ENCODE data around the gene ACTR8. TPM values are rescaled to one million over a fixed set of nuclear protein-coding genes. Genes with fewer than 3 reads are reported as not detected.

Gene ACTR8
- total and polyA plus RNA-seq, 2 of the 13 experiments (the other 11 are each of a cell fraction or from before 2014, with no cell fraction given): 15.5 to 29.0 TPM

- TF ChIP-seq ZKSCAN5 (CRISPR knock-in tag; IDR thresholded peaks at IDR 0.05) (0 out of 2 replicates have a peak, but pooled peaks have one; percentile 25), ZBTB20 (CRISPR knock-in tag; IDR thresholded peaks at IDR 0.05; ENCODE audit: borderline replicate concordance, low read depth) (peak; percentile 64; the same call in 1 of the 2 replicates), BORCS8-MEF2B (CRISPR knock-in tag; IDR thresholded peaks at IDR 0.05) (no peak; the same call in none of the 2 replicates), IKZF4 (CRISPR knock-in tag; IDR thresholded peaks at IDR 0.05; ENCODE audit: borderline replicate concordance, low read depth, not compliant biosample characterization) (no peak), AGO2 (optimal IDR thresholded peaks at IDR 0.05; ENCODE audit: low read depth, low read length) (no peak), SKIL (CRISPR knock-in tag; IDR thresholded peaks at IDR 0.05; ENCODE audit: borderline replicate concordance) (no peak), GABPA (IDR thresholded peaks at IDR 0.05; ENCODE audit: low read depth, low read length) (no peak), GABPA (CRISPR knock-in tag; IDR thresholded peaks at IDR 0.05; ENCODE audit: low read depth) (no peak; the same call in 1 of the 2 replicates), GMEB2 (CRISPR knock-in tag; IDR thresholded peaks at IDR 0.05; ENCODE audit: low read depth) (no peak), EHMT2 (IDR thresholded peaks at IDR 0.05; ENCODE audit: borderline replicate concordance, low read depth, low read length) (no peak), IRF9 (CRISPR knock-in tag; IDR thresholded peaks at IDR 0.05; ENCODE audit: borderline replicate concordance) (no peak), MLX (CRISPR knock-in tag; IDR thresholded peaks at IDR 0.05) (no peak), MTF2 (CRISPR knock-in tag; IDR thresholded peaks at IDR 0.05; ENCODE audit: borderline replicate concordance) (no peak), ZNF550 (CRISPR knock-in tag; IDR thresholded peaks at IDR 0.05; ENCODE audit: borderline replicate concordance) (no peak), ASH2L (IDR thresholded peaks at IDR 0.05; ENCODE audit: insufficient read length, low read depth, low read length) (no peak), ZNF678 (CRISPR knock-in tag; IDR thresholded peaks at IDR 0.05) (no peak), POLR2AphosphoS2 (IDR thresholded peaks at IDR 0.05; ENCODE audit: low read depth, low read length) (no peak), HMGA1 (CRISPR knock-in tag; conservative IDR thresholded peaks at IDR 0.05) (no peak), ZNF614 (CRISPR knock-in tag; IDR thresholded peaks at IDR 0.05; ENCODE audit: borderline replicate concordance) (0 out of 2 replicates have a peak, but pooled peaks have one; percentile 25), ZNF552 (CRISPR knock-in tag; IDR thresholded peaks at IDR 0.05; ENCODE audit: borderline replicate concordance) (0 out of 2 replicates have a peak, but pooled peaks have one; percentile 44), AHR (CRISPR knock-in tag; IDR thresholded peaks at IDR 0.05) (no peak), NKX3-1 (CRISPR knock-in tag; IDR thresholded peaks at IDR 0.05) (peak; percentile 32; the same call in 1 of the 2 replicates), YEATS2 (CRISPR knock-in tag; IDR thresholded peaks at IDR 0.05; ENCODE audit: borderline replicate concordance) (no peak; the same call in 1 of the 2 replicates)
Measured at GRCh38 chr3:53844262-53845102, 37.5 kb downstream of the ACTR8 start (continued).

Data from HepG2 (cell line).